ENCODE measurements around the gene RBM17. TPM values are rescaled to one million over a fixed set of nuclear protein-coding genes. Genes with fewer than 3 reads are reported as not detected.

Gene RBM17
- total RNA-seq, 1 experiment from 2014 or later: 65.4 TPM

GRCh38 chr10:6062101-6062771 lies 26.6 kb upstream of the RBM17 start, which contains the start of gene IL2RA:
Gene IL2RA, minus strand, starts transcription at chr10:6062367. Its CDS starts 216 bp downstream, at chr10:6062151.
- Histone ChIP-seq H3K27ac (ENCODE audit: low read length) (no peak within 1 kb of the TSS), H3K4me3 (ENCODE audit: low read depth in 2 of 2, low read length in 2 of 2) (no peak within 1 kb of the TSS), H3K27me3 (ENCODE audit: control insufficient read depth, insufficient read depth, low read length) (no peaks in the 10 kb centered on the region; the same call in 1 of the 2 replicates), H3K4me1 (ENCODE audit: control insufficient read depth, insufficient read depth, low read length) (no peaks in the 10 kb centered on the region), H3K9me3 (ENCODE audit: control insufficient read depth, insufficient read depth, low read depth, low read length) (no peaks in the 10 kb centered on the region), H3K36me3 (ENCODE audit: control insufficient read depth, insufficient read depth, low read length) (no peaks in the 10 kb centered on the region)
- ChIA-PET CTCF (no interaction called here), POLR2A (no interaction called here)
- no peak for DNase-seq (ENCODE audit: low read depth, low spot score)
- TF ChIP-seq POLR2AphosphoS5 (IDR thresholded peaks at IDR 0.05; ENCODE audit: low read depth, low read length) (no peak), REST (IDR thresholded peaks at IDR 0.05; ENCODE audit: insufficient read depth in 1 of 2, low read depth in 2 of 2, low read length in 1 of 2) (no peak), TCF7L2 (IDR thresholded peaks at IDR 0.05; ENCODE audit: low read depth, low read length) (no peak), CTCF (IDR thresholded peaks at IDR 0.05) (no peak), SIN3A (IDR thresholded peaks at IDR 0.05; ENCODE audit: borderline replicate concordance, insufficient read depth, low read depth, low read length) (no peak)
- no TSS peak for BruUV-seq (replicated peaks)
- intact Hi-C loops (cut with micrococcal nuclease; ENCODE audit: unreplicated experiment): no loop called here
- no peak for ATAC-seq
- in situ Hi-C loops (cut with HindIII; ENCODE audit: low pct_unique_long_range_greater_than_20kb, low sequenced_read_pairs): no loop called here

- CTCF ChIA-PET: no interaction called here
- ATAC-seq: no peak
Measured at GRCh38 chr10:6064119-6064518, 24.7 kb upstream of the RBM17 start.

More at GRCh38 chr10:6064119-6064518, 24.7 kb upstream of the RBM17 start:
- Histone ChIP-seq H3K27ac (ENCODE audit: low read length) (no peak overlapping the region), H3K27me3 (ENCODE audit: control insufficient read depth, insufficient read depth, low read length) (no peaks in the 10 kb centered on the region; the same call in 1 of the 2 replicates), H3K9me3 (ENCODE audit: control insufficient read depth, insufficient read depth, low read depth, low read length) (no peaks in the 10 kb centered on the region), H3K36me3 (ENCODE audit: control insufficient read depth, insufficient read depth, low read length) (no peaks in the 10 kb centered on the region), H3K4me3 (ENCODE audit: low read depth in 2 of 2, low read length in 2 of 2) (no peak overlapping the region), H3K4me1 (ENCODE audit: control insufficient read depth, insufficient read depth, low read length) (no peaks in the 10 kb centered on the region)
- in situ Hi-C loops (cut with HindIII; ENCODE audit: low pct_unique_long_range_greater_than_20kb, low sequenced_read_pairs): no loop called here
- no TSS peak for BruUV-seq (replicated peaks)
- no peak for TF ChIP-seq POLR2AphosphoS5 (IDR thresholded peaks at IDR 0.05; ENCODE audit: low read depth, low read length)
- no peak for TF ChIP-seq REST (IDR thresholded peaks at IDR 0.05; ENCODE audit: insufficient read depth in 1 of 2, low read depth in 2 of 2, low read length in 1 of 2)
- TF ChIP-seq SIN3A (IDR thresholded peaks at IDR 0.05; ENCODE audit: borderline replicate concordance, insufficient read depth, low read depth, low read length): no peak
- TF ChIP-seq TCF7L2 (IDR thresholded peaks at IDR 0.05; ENCODE audit: low read depth, low read length): no peak
- no peak for TF ChIP-seq CTCF (IDR thresholded peaks at IDR 0.05)
- no peak for DNase-seq (ENCODE audit: low read depth, low spot score)
- POLR2A ChIA-PET: no interaction called here
- intact Hi-C loops (cut with micrococcal nuclease; ENCODE audit: unreplicated experiment): no loop called here

Data from Panc1 (cell line).